LNCAP (cell line): Measurements from ENCODE around the gene MYO19.

Experiments
- CTCF ChIP-seq: fragments of 450-650 bp; IDR thresholded peaks from 2 replicates; pipeline ENCODE4 v1.5.1; 2017; ENCODE audit warnings: mild to moderate bottlenecking

The MYO19 gene

GRCh38 chr17:36544044-36544306 lies 9.3 kb upstream of the MYO19 start:
- TF ChIP-seq CTCF: no peak; the same call in 1 of the 2 replicates

GRCh38 chr17:36542755-36543154 lies 8.1 kb upstream of the MYO19 start:
- TF ChIP-seq CTCF: no peak

- TF ChIP-seq CTCF: no peak
Measured at GRCh38 chr17:36540696-36541095, 6.0 kb upstream of the MYO19 start.

- TF ChIP-seq CTCF: no peak
Measured at GRCh38 chr17:36535669-36536081, 1.0 kb upstream of the MYO19 start.

GRCh38 chr17:36533935-36534839 lies 481 bp downstream of the MYO19 start:
- TF ChIP-seq CTCF: peak; percentile 78

- TF ChIP-seq CTCF: no peak
Measured at GRCh38 chr17:36532435-36532975, 2.2 kb downstream of the MYO19 start.

GRCh38 chr17:36529121-36529520 lies 5.5 kb downstream of the MYO19 start:
- no peak for TF ChIP-seq CTCF
